ENCODE data around the gene ABLIM2. TPM values are rescaled to one million over a fixed set of nuclear protein-coding genes. Genes with fewer than 3 reads are reported as not detected.

ABLIM2 gene
- total and polyA plus RNA-seq, 5 donors from 2014 or later: 0.88 to 2.0 (median 1.2) TPM

DNA sequence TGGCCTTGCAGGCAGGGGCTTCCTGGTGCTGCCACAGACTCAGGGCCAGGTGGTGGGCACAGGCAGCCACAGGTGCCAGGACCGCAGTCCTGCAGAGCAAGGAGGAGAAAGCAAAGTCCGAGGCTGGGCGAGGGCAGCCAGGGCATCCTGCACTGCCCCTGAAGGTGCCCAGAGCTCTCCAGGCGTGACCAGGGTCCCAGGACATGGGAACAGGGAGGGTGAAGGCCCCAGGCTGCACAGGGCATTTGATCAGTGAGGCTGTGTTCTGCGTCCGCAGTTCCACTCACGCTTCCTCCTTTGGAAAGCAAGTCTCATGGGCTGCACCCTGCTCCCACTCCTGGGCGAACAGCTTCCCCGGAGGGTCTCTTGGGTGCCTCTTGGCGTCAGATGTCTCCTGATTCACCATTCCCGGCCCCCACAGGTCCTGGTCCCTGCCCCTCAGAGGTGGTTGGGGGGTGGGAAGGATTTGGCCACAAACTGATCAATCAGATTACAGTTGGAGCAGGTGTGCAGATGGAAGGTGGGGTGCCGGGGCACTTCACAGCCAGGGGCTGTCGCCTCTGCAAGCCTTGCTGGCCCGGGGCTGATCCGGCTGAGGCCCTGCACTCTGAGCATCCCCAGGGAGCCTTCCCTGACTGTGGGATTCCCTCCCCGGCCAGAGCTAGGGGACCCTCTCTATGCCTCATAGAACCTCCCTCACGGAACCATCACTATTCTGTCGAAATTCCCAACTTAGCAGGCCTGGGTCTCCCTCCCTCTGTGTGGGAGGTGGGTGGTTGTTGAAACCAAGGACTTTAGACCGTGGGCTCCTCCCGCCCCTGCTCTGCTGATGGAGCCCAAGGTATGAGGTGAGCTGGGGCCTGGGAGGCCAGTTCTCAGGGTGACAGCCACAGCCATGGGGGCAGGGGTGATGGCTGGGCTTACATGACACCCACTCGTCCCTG is 43.8 kb upstream of the ABLIM2 start:
- Histone ChIP-seq H3K27ac (ENCODE audit: insufficient read depth, low read length, poor library complexity, severe bottlenecking) (peak overlapping the region; percentile 68), H3K4me3 (ENCODE audit: low read depth, low read length) (no peak overlapping the region), H3K27me3 (ENCODE audit: control insufficient read depth, insufficient read depth, low read length) (no peaks in the 10 kb centered on the region), H3K9me3 (ENCODE audit: control insufficient read depth in 2 of 2, low read length in 2 of 2) (no peaks in the 10 kb centered on the region), H3K4me1 (ENCODE audit: control insufficient read depth, insufficient read depth, low read length, poor library complexity, severe bottlenecking) (peaks cover 58% of the 10 kb centered on the region), H3K36me3 (ENCODE audit: control insufficient read depth, insufficient read depth, low read length) (peaks cover 6% of the 10 kb centered on the region)
- Mint-ChIP-seq H3K4me3 (peak overlapping the region; percentile 39 to 100 (median 94)), H3K4me1 (peaks cover 0 to 72% (median 19%) of the 10 kb centered on the region in 4 donors), H3K36me3 (peaks cover 4% of the 10 kb centered on the region), H3K27ac (peak overlapping the region in 2 of 3 donors; percentile 71 to 93), H3K9me3 (peaks cover 0 to 2% (median 0%) of the 10 kb centered on the region in 7 donors), H3K27me3 (no peaks in the 10 kb centered on the region)
- DNase-seq: no peak
- no peak for ATAC-seq (ENCODE audit: low read depth in 2 of 2)

DNA sequence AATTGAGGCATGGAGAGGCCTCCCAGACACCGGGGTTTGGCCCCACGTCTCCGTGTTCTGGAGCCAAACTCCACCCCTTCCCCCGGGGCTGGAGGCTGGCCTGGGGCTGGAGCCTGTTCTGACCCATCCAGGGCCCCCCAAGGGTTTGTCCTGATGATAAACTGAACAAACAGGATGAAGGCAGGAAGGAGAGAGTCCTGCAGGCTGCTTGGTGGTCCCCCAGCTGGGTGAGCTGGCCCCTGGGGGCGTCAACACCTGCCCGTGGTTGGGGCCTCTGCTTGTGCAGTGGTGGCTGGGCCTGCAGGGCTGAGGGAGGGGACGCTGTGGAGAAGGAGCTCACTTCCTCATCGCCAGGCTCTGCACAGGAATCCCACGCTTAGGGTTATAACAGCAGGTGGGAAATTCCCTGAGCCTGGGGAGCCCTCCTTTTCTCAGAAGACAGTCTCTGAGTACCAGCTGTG is 42.7 kb upstream of the ABLIM2 start:
- H3K36me3 Mint-ChIP-seq: no peaks in the 10 kb centered on the region
- peaks cover 0 to 2% (median 0%) of the 10 kb centered on the region in 7 donors for H3K9me3 Mint-ChIP-seq
- H3K27me3 Mint-ChIP-seq: no peaks in the 10 kb centered on the region
- Histone ChIP-seq H3K9me3 (ENCODE audit: control insufficient read depth in 2 of 2, low read length in 2 of 2) (no peaks in the 10 kb centered on the region), H3K4me3 (ENCODE audit: low read depth, low read length) (peak overlapping the region; percentile 79), H3K4me1 (ENCODE audit: control insufficient read depth, insufficient read depth, low read length, poor library complexity, severe bottlenecking) (peaks cover 58% of the 10 kb centered on the region), H3K36me3 (ENCODE audit: control insufficient read depth, insufficient read depth, low read length) (peaks cover 5% of the 10 kb centered on the region), H3K27me3 (ENCODE audit: control insufficient read depth, insufficient read depth, low read length) (no peaks in the 10 kb centered on the region), H3K27ac (ENCODE audit: insufficient read depth, low read length, poor library complexity, severe bottlenecking) (peak overlapping the region; percentile 68)
- peaks cover 0 to 65% (median 16%) of the 10 kb centered on the region in 4 donors for H3K4me1 Mint-ChIP-seq
- DNase-seq (peak in 2 of 3 donors; percentile 16 to 78), ATAC-seq (ENCODE audit: low read depth in 2 of 2) (peak; percentile 24 to 38)
- peak overlapping the region; percentile 91 to 100 (median 96) for H3K4me3 Mint-ChIP-seq
- peak overlapping the region; percentile 93 to 99 (median 94) for H3K27ac Mint-ChIP-seq

DNA sequence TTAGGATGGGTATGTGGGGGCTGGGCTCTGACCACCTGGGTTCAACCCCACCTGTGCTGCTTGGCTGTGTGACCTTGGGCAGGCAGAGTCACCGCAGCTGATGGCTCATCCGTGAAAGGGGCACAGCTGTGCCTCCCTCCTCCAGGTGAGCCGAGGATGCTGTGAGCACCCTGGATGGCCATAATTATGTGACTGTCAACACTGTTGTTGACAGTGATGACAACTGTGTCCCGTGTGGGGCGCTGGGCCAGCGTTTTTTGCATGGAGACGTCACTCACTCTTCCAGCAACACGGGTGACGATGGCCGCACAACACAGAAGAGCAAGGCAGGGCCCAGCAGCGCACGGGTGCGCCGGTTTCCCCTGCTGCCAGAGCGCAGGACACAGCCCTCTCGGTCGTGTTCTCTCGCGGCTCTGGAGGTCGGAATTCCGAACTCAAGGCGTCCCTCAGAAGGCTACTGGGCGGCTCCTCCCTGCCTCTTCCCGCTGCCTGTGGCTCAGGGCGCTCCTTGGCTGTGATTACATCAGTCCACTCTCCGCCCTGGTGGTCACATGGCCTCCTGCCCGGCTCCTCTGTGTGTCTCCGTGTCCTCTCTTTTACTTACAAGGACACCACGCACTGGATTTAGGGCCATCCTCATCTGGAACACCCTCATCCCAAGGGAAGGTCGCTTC is 41.8 kb upstream of the ABLIM2 start:
- H3K36me3 ChIP-seq (ENCODE audit: control insufficient read depth, insufficient read depth, low read length): no peaks in the 10 kb centered on the region
- Mint-ChIP-seq H3K4me3 (peak overlapping the region; percentile 91 to 100 (median 96)), H3K4me1 (peaks cover 0 to 59% (median 16%) of the 10 kb centered on the region in 4 donors), H3K9me3 (peaks cover 0 to 2% (median 0%) of the 10 kb centered on the region in 7 donors), H3K36me3 (no peaks in the 10 kb centered on the region), H3K27me3 (no peaks in the 10 kb centered on the region), H3K27ac (peak overlapping the region; percentile 83 to 99 (median 93))
- ATAC-seq (ENCODE audit: low read depth in 2 of 2): peak; percentile 10 to 23
- DNase-seq: peak; percentile 32 to 57 (median 49)
- H3K4me3 ChIP-seq (ENCODE audit: low read depth, low read length): peak overlapping the region; percentile 79
- H3K27ac ChIP-seq (ENCODE audit: insufficient read depth, low read length, poor library complexity, severe bottlenecking): peak overlapping the region; percentile 68
- H3K9me3 ChIP-seq (ENCODE audit: control insufficient read depth in 2 of 2, low read length in 2 of 2): no peaks in the 10 kb centered on the region
- peaks cover 53% of the 10 kb centered on the region for H3K4me1 ChIP-seq (ENCODE audit: control insufficient read depth, insufficient read depth, low read length, poor library complexity, severe bottlenecking)
- H3K27me3 ChIP-seq (ENCODE audit: control insufficient read depth, insufficient read depth, low read length): no peaks in the 10 kb centered on the region

DNA sequence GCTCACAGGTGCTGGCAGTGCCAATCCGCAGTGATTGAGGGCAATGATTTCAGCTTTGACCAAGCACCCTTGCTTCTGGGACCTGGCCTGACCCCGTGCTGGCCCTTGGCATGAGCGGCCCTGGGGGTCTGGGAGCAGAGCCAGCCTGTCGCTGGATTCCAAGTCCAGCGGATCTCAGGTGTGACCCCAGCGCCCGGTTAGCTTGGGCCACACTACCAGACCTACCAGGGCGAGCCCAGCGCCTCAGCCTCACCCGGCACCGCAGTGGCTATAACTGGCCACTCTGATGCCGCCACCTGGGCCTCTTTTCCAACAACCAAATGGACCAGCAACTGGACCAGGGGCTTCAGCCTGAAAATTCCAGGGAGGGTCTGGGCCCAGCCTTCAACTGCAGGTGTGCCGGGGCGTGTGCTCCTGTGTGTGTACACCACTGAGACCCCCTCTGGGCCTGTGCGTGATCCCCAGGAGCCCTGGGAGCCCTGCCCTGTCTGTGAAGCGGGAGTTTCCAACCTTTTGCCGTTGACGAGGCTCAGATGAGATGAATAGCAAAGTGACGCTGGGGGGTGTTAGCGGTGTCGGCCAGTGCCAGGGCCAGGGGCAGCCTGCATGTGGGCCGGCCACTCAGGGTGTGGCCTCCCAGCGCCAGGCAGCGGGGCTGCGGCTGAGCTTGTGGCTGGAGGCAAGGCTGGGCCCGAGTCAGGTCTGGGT is 41.1 kb upstream of the ABLIM2 start:
- Mint-ChIP-seq H3K27me3 (no peaks in the 10 kb centered on the region), H3K4me1 (peaks cover 0 to 59% (median 16%) of the 10 kb centered on the region in 4 donors), H3K4me3 (peak overlapping the region; percentile 91 to 100 (median 96)), H3K27ac (peak overlapping the region; percentile 93 to 99 (median 97)), H3K9me3 (peaks cover 0 to 2% (median 0%) of the 10 kb centered on the region in 7 donors), H3K36me3 (no peaks in the 10 kb centered on the region)
- H3K36me3 ChIP-seq (ENCODE audit: control insufficient read depth, insufficient read depth, low read length): no peaks in the 10 kb centered on the region
- no peak for ATAC-seq (ENCODE audit: low read depth in 2 of 2)
- H3K27me3 ChIP-seq (ENCODE audit: control insufficient read depth, insufficient read depth, low read length): no peaks in the 10 kb centered on the region
- DNase-seq: peak in 2 of 3 donors; percentile 22 to 38
- H3K9me3 ChIP-seq (ENCODE audit: control insufficient read depth in 2 of 2, low read length in 2 of 2): no peaks in the 10 kb centered on the region
- peak overlapping the region; percentile 68 for H3K27ac ChIP-seq (ENCODE audit: insufficient read depth, low read length, poor library complexity, severe bottlenecking)
- H3K4me1 ChIP-seq (ENCODE audit: control insufficient read depth, insufficient read depth, low read length, poor library complexity, severe bottlenecking): peaks cover 49% of the 10 kb centered on the region
- H3K4me3 ChIP-seq (ENCODE audit: low read depth, low read length): peak overlapping the region; percentile 79

DNA sequence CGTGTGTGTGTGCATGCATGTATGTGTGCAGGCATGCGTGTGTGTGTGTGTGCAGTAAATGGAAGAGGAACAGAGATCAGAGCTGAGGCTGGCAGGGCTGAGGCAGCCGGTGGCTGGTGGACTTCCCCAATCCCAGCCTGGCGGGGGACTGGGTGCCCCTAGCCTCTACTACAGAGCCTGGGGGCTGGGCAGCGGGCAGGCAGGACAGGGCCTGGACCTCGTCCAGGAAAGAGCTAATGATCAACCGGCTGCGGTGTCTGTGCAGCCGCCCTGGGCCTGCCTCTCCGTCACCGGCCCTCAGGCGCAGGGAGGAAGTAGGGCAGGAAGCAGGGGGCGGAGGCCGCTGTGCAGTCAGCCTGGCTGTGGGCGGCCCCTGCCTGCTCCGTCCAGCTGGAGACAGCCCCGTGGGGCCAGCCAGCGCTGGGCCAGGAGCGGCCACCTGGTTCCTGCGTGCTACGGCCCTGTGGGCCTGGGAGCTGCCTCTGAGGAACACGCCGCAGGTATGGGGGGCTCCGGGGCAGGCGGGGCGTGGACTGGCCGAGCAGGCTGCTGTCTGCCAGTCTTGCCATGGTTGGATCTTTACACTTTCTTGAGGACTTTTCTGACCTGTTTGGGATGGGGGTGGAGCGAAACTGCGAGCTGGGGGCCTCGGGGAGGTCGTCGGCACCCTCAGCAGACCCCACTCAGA is 40.4 kb upstream of the ABLIM2 start, which contains the start of gene SH3TC1:
SH3TC1 (plus strand) TSS at position 385 of the 688 bp plus-strand sequence. CDS start 5,905 bp downstream, outside the sequence.
- peak within 1 kb of the TSS; percentile 79 for H3K4me3 ChIP-seq (ENCODE audit: low read depth, low read length)
- peak; percentile 47 to 82 (median 55) for DNase-seq
- H3K27me3 Mint-ChIP-seq: no peaks in the 10 kb centered on the region
- peak; percentile 85 to 86 for ATAC-seq (ENCODE audit: low read depth in 2 of 2)
- H3K36me3 ChIP-seq (ENCODE audit: control insufficient read depth, insufficient read depth, low read length): no peaks in the 10 kb centered on the region
- peak within 1 kb of the TSS; percentile 93 to 99 (median 97) for H3K27ac Mint-ChIP-seq
- H3K4me1 ChIP-seq (ENCODE audit: control insufficient read depth, insufficient read depth, low read length, poor library complexity, severe bottlenecking): peaks cover 49% of the 10 kb centered on the region
- H3K9me3 ChIP-seq (ENCODE audit: control insufficient read depth in 2 of 2, low read length in 2 of 2): no peaks in the 10 kb centered on the region
- H3K27ac ChIP-seq (ENCODE audit: insufficient read depth, low read length, poor library complexity, severe bottlenecking): peak within 1 kb of the TSS; percentile 68
- H3K27me3 ChIP-seq (ENCODE audit: control insufficient read depth, insufficient read depth, low read length): no peaks in the 10 kb centered on the region
- peaks cover 0 to 2% (median 0%) of the 10 kb centered on the region in 7 donors for H3K9me3 Mint-ChIP-seq
- peak within 1 kb of the TSS; percentile 91 to 100 (median 96) for H3K4me3 Mint-ChIP-seq
- no peaks in the 10 kb centered on the region for H3K36me3 Mint-ChIP-seq
- H3K4me1 Mint-ChIP-seq: peaks cover 0 to 53% (median 16%) of the 10 kb centered on the region in 4 donors

DNA sequence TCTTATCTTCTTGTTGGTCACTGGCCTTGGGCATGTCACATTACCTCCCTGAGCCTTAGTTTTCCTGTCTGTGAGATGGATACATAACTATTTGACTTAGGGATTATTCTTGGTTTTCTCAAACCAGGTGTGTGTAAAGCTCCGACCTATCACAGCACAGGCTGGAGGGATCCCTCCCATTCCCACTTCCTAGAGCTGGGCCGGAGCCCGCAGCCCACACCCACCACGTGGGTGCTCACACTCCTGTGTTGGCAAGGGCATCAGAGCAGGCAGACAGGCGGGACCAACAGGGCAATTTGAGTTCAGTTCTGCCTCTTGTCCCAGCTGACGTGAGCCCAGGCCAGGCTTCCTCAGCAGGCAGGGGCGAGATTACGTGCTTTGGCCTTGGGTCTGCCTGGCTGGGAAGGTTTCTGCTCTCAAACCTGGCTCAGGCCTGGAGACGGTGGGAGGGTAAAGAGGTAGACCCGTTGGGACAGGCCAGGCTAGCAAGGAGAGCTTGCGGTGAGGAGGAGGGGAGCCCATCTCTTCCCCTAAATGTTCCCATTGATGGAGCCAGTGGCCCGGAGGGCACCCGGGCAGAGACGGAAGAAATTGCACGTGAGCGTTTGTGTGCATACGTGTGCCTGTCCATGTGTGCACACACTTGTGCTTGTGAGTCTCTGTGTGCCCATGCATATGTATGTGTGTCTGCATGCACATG is 39.7 kb upstream of the ABLIM2 start:
- Histone ChIP-seq H3K4me3 (ENCODE audit: low read depth, low read length) (peak overlapping the region; percentile 29), H3K4me1 (ENCODE audit: control insufficient read depth, insufficient read depth, low read length, poor library complexity, severe bottlenecking) (peaks cover 49% of the 10 kb centered on the region), H3K9me3 (ENCODE audit: control insufficient read depth in 2 of 2, low read length in 2 of 2) (no peaks in the 10 kb centered on the region), H3K27me3 (ENCODE audit: control insufficient read depth, insufficient read depth, low read length) (no peaks in the 10 kb centered on the region), H3K36me3 (ENCODE audit: control insufficient read depth, insufficient read depth, low read length) (no peaks in the 10 kb centered on the region), H3K27ac (ENCODE audit: insufficient read depth, low read length, poor library complexity, severe bottlenecking) (peak overlapping the region; percentile 68)
- Mint-ChIP-seq H3K4me3 (peak overlapping the region; percentile 91 to 100 (median 96)), H3K4me1 (peaks cover 0 to 50% (median 16%) of the 10 kb centered on the region in 4 donors), H3K36me3 (no peaks in the 10 kb centered on the region), H3K27ac (peak overlapping the region; percentile 48 to 99 (median 93)), H3K27me3 (no peaks in the 10 kb centered on the region), H3K9me3 (peaks cover 0 to 2% (median 0%) of the 10 kb centered on the region in 7 donors)
- ATAC-seq (ENCODE audit: low read depth in 2 of 2) (no peak), DNase-seq (no peak)

Data from CD4-positive, CD25-positive, alpha-beta regulatory T cell (primary cell).